Measurements from ENCODE around the gene STK35. TPM values are rescaled to one million over a fixed set of nuclear protein-coding genes. Genes with fewer than 3 reads are reported as not detected.

STK35 gene
- total and polyA plus RNA-seq, 2 of the 8 experiments (the other 6 are each of a cell fraction or from before 2014, with no cell fraction given): 24.9 to 45.0 TPM

- no peak for TF ChIP-seq CHD7 (IDR thresholded peaks at IDR 0.05; ENCODE audit: insufficient replicate concordance, low read length)
- no peak for TF ChIP-seq ATF3 (IDR thresholded peaks at IDR 0.05; ENCODE audit: insufficient read depth, low read depth, low read length)
- TF ChIP-seq SP2 (IDR thresholded peaks at IDR 0.05; ENCODE audit: low read length): no peak
- no peak for TF ChIP-seq KDM1A (IDR thresholded peaks at IDR 0.05; ENCODE audit: borderline replicate concordance, low read length)
- no peak for TF ChIP-seq YY1 (IDR thresholded peaks at IDR 0.05; ENCODE audit: low read depth, low read length)
Observed at GRCh38 chr20:2170404-2170803, 68.8 kb downstream of the STK35 start (continued).
